ENCODE data around the gene TSFM.

DNA sequence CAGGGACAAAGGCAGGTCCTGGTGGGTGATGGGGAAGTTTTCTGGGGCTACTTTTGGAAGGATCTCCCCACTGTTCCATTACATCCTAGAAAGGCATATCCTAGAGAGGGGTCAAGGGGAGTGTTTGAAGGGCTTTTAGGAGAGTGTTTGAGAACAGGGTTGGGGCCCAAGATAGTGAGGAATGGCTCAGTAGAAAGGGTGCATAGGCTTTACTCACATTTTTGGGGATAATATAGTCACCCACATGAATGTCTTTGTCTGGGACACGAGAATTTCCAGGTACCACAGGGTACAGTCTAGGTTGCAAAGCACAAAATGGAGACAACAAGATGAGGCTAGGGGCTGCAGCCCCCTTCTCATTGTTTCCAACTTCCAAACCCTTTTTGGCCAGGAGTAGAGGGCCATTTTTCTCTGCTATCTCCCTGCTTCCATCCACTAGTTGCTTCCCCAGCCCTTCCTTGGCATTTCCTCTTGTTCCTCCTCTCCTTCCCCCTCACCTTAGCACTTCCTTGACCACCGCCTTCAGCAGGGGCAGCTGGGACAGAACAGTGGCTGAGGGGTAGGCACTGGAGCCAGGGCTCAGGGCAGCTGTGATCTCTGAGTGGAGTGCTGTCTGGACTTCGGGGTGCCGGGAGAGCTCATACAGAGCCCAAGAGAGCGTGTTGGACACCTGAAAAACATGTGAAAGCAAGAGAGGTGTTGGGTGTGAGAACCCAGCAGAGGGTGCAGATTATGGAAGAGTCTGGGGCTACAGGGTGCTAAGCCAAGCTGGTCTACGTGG, 18.5 kb upstream of the TSFM start:
- TF ChIP-seq, protein P1, sequence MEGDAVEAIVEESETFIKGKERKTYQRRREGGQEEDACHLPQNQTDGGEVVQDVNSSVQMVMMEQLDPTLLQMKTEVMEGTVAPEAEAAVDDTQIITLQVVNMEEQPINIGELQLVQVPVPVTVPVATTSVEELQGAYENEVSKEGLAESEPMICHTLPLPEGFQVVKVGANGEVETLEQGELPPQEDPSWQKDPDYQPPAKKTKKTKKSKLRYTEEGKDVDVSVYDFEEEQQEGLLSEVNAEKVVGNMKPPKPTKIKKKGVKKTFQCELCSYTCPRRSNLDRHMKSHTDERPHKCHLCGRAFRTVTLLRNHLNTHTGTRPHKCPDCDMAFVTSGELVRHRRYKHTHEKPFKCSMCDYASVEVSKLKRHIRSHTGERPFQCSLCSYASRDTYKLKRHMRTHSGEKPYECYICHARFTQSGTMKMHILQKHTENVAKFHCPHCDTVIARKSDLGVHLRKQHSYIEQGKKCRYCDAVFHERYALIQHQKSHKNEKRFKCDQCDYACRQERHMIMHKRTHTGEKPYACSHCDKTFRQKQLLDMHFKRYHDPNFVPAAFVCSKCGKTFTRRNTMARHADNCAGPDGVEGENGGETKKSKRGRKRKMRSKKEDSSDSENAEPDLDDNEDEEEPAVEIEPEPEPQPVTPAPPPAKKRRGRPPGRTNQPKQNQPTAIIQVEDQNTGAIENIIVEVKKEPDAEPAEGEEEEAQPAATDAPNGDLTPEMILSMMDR (IDR thresholded peaks at IDR 0.05) = no peak
- TF ChIP-seq EZH2 (IDR thresholded peaks at IDR 0.05) (no peak), EZH2phosphoT487 (IDR thresholded peaks at IDR 0.05) (no peak)
